Measurements from ENCODE around the gene TESK1. TPM values are rescaled to one million over a fixed set of nuclear protein-coding genes. Genes with fewer than 3 reads are reported as not detected.

The TESK1 gene
- total RNA-seq, 1 donor from 2014 or later: 29.7 TPM

- peaks cover 13% of the 10 kb centered on the region for H3K4me1 ChIP-seq
- no peak overlapping the region for H3K27ac ChIP-seq
- H3K4me3 ChIP-seq: peak overlapping the region; percentile 36 to 43
- H3K27me3 ChIP-seq: no peaks in the 10 kb centered on the region
- intact Hi-C loops (cut with DNase I): no loop called here
- no peaks in the 10 kb centered on the region for H3K36me3 ChIP-seq
- TF ChIP-seq POLR2A (IDR thresholded peaks at IDR 0.05) (no peak), CTCF (IDR thresholded peaks at IDR 0.05) (no peak), POLR2AphosphoS5 (IDR thresholded peaks at IDR 0.05; ENCODE audit: insufficient read depth in 1 of 2, low read depth in 1 of 2) (peak in 1 of 2 donors; percentile 31)
- no peak for DNase-seq (ENCODE audit: extremely low spot score in 2 of 2)
- no peaks in the 10 kb centered on the region for H3K9me3 ChIP-seq
Observed at GRCh38 chr9:35616681-35617459, 11.8 kb downstream of the TESK1 start.

- H3K4me3 ChIP-seq: peak overlapping the region in 1 of 2 donors; percentile 43
- no peaks in the 10 kb centered on the region for H3K9me3 ChIP-seq
- peaks cover 13% of the 10 kb centered on the region for H3K4me1 ChIP-seq
- TF ChIP-seq POLR2AphosphoS5 (IDR thresholded peaks at IDR 0.05; ENCODE audit: insufficient read depth in 1 of 2, low read depth in 1 of 2): no peak
- no peak for TF ChIP-seq CTCF (IDR thresholded peaks at IDR 0.05)
- TF ChIP-seq POLR2A (IDR thresholded peaks at IDR 0.05): no peak
- H3K27me3 ChIP-seq: no peaks in the 10 kb centered on the region
- no peak for DNase-seq (ENCODE audit: extremely low spot score in 2 of 2)
- H3K27ac ChIP-seq: no peak overlapping the region
- intact Hi-C loops (cut with DNase I): no loop called here
- H3K36me3 ChIP-seq: no peaks in the 10 kb centered on the region
Observed at GRCh38 chr9:35617548-35617947, 12.5 kb downstream of the TESK1 start.

- Histone ChIP-seq H3K27ac (no peak within 1 kb of the TSS), H3K9me3 (no peaks in the 10 kb centered on the region), H3K4me1 (peaks cover 13% of the 10 kb centered on the region), H3K4me3 (peak within 1 kb of the TSS; percentile 36 to 43), H3K36me3 (no peaks in the 10 kb centered on the region), H3K27me3 (no peaks in the 10 kb centered on the region)
- intact Hi-C loops (cut with DNase I): no loop called here
- no peak for DNase-seq (ENCODE audit: extremely low spot score in 2 of 2)
- TF ChIP-seq POLR2AphosphoS5 (IDR thresholded peaks at IDR 0.05; ENCODE audit: insufficient read depth in 1 of 2, low read depth in 1 of 2) (no peak), CTCF (IDR thresholded peaks at IDR 0.05) (no peak), POLR2A (IDR thresholded peaks at IDR 0.05) (no peak)
Observed at GRCh38 chr9:35618325-35618727, 13.3 kb downstream of the TESK1 start, which contains the start of gene CD72. Gene CD72, minus strand, starts transcription at chr9:35618413. Its CDS starts 110 bp downstream, at chr9:35618303.

- H3K4me3 ChIP-seq: no peak overlapping the region
- no peaks in the 10 kb centered on the region for H3K27me3 ChIP-seq
- H3K9me3 ChIP-seq: no peaks in the 10 kb centered on the region
- no peaks in the 10 kb centered on the region for H3K36me3 ChIP-seq
- no peak for TF ChIP-seq CTCF (IDR thresholded peaks at IDR 0.05)
- TF ChIP-seq POLR2A (IDR thresholded peaks at IDR 0.05): no peak
- peak in 1 of 2 donors; percentile 45 for TF ChIP-seq POLR2AphosphoS5 (IDR thresholded peaks at IDR 0.05; ENCODE audit: insufficient read depth in 1 of 2, low read depth in 1 of 2)
- H3K4me1 ChIP-seq: peaks cover 13% of the 10 kb centered on the region
- H3K27ac ChIP-seq: no peak overlapping the region
- DNase-seq (ENCODE audit: extremely low spot score in 2 of 2): no peak
- intact Hi-C loops (cut with DNase I): no loop called here
Observed at GRCh38 chr9:35618854-35619799, 14.1 kb downstream of the TESK1 start.
